Measurements from ENCODE around the gene AADACL2.
"Not testable (repeated sequence)": the region's sequence is repeated elsewhere in the genome, so short reads cannot be mapped to it uniquely, and the experiment has no call there.

GRCh38 chr3:151790763-151791162, 57.0 kb downstream of the AADACL2 start:
- TF ChIP-seq CTCF (IDR thresholded peaks at IDR 0.05; ENCODE audit: poor library complexity); EZH2phosphoT487 (IDR thresholded peaks at IDR 0.05; ENCODE audit: low read depth, severe bottlenecking, unreplicated experiment): not testable (repeated sequence)

Data from hepatocyte (in vitro differentiated cells).